Calu3 (cell line): ENCODE data around the gene ZNF823. TPM values are rescaled to one million over a fixed set of nuclear protein-coding genes. Genes with fewer than 3 reads are reported as not detected.
"Not testable (repeated sequence)": the region's sequence is repeated elsewhere in the genome, so short reads cannot be mapped to it uniquely, and the experiment has no call there.

Source experiments
- BruUV-seq: library from RNA; stranded (reverse); fragments of 400-500 nt; replicated peaks from 2 replicates; lab custom pipeline; 2021; lab: Mats Ljungman, UMichigan
- CTCF ChIA-PET: fragments of 300-600 bp; sonication (Branson Sonifier 250); formaldehyde crosslinking; loops from one replicate; lab custom pipeline; 2022; ENCODE audit warnings: antibody characterized with exemption; lab: Charles Lee
- DNase-seq: peaks from one replicate; pipeline ENCODE4 v3.0.0; 2022
- H3K27ac Mint-ChIP-seq: one replicate; pipeline ENCODE4 v1.8.0; 2022; ENCODE audit warnings: mixed read lengths; ENCODE audit not compliant: unreplicated experiment
- H3K27me3 Mint-ChIP-seq: one replicate; pipeline ENCODE4 v1.8.0; 2022; ENCODE audit warnings: mixed read lengths; ENCODE audit not compliant: unreplicated experiment
- H3K36me3 Mint-ChIP-seq: one replicate; pipeline ENCODE4 v1.8.0; 2022; ENCODE audit warnings: mild to moderate bottlenecking, moderate library complexity, mixed read lengths; ENCODE audit not compliant: insufficient read depth, unreplicated experiment
- H3K4me1 Mint-ChIP-seq: one replicate; pipeline ENCODE4 v1.8.0; 2022; ENCODE audit warnings: mild to moderate bottlenecking, low read depth, mixed read lengths; ENCODE audit not compliant: unreplicated experiment
- H3K4me3 Mint-ChIP-seq: one replicate; pipeline ENCODE4 v1.8.0; 2022; ENCODE audit warnings: mild to moderate bottlenecking, low read depth, moderate library complexity, mixed read lengths; ENCODE audit not compliant: unreplicated experiment
- H3K9me3 Mint-ChIP-seq: one replicate; pipeline ENCODE4 v1.8.0; 2022; ENCODE audit warnings: low read depth, mixed read lengths; ENCODE audit not compliant: unreplicated experiment
- intact Hi-C: fragments of 100-400 bp; cut with micrococcal nuclease; formaldehyde crosslinking; loops from one replicate; pipeline ENCODE4 v1.10.0; 2022; ENCODE audit not compliant: unreplicated experiment
- total RNA-seq: library from RNA; stranded (reverse); gene quantifications from 2 replicates; pipeline ENCODE4 v1.2.3, GENCODE V29; 2022
- TF ChIP-seq, protein P1 (sequence below): fragments of 200-600 bp; IDR thresholded peaks from one replicate; pipeline ENCODE4 v1.8.0; 2022; ENCODE audit warnings: antibody characterized with exemption; ENCODE audit not compliant: unreplicated experiment

ZNF823 gene
- total RNA-seq, 1 experiment from 2014 or later = 7.4 TPM

DNA sequence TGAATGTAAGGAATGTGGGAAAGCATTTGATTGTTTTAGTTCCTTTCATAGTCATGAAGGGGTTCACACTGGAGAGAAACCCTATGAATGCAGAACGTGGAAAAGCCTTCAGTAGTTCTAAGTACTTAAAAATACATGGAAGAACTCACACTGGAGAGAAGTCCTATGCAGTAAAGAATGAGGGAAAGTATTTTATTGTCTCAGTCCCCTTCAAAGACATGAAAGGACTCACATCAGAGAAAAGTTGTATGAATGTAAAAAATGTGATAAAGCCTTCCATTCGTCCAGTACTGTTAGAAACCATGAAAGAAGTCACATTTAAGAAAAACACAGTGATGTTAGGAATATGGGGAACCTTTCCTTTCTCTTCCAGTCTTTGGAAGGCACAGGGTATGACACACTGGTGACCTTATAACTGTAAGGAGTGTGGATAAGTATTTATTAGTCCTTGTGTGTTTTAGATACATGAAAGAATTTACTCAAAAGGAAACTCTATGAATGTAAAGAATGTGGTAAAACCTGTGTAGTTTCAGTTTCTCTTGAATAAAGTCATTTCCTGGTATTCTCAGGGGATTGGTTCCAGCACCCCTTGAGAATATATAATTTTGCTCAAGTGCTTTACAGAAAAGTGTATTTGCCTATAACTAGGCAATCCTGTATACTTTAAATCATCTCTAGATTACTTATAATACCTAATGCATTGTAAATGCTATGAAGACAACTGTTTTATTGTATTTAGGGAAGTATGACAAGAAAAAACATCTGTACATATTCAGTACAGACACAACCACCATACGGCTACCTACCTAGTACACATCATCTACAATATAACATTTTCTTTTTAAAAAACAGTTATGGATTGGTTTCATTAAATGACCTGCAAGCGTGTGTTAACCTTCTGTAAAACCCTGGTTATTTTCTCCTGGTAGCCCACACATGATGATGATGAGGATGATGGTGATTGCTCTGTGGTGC, 52.8 kb downstream of the ZNF823 start:
- intact Hi-C loops = no loop called here
- BruUV-seq = no TSS peak

DNA sequence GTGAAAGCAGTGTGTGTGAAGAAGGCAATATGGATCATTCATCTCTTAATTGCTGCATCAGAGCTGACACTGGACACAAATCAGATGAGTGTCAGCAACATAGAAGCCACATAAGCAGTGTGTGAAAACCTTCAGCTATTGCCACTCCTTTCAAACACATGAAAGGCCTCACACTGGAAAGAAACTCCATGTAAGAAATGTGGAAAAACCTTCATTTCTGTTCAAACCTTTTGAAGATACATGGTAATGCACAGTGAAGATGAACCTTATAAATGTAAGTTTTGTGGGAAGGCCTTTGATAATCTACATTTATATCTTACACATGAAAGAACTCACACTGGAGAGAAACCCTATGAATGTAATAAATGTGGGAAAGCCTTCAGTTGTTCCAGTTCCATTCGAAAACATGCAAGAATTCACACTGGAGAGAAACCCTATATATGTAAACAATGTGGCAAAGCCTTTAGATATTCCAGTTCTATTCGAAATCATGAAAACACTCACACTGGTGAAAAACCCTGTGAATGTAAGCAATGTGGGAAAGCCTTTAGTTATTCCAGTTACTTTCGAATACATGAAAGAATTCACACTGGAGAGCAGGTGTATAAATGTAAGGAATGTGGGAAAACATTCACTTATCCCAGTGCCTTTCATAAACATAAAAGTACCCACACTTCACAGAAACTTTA, 53.6 kb downstream of the ZNF823 start:
- intact Hi-C loops = no loop called here
- TF ChIP-seq, protein P1, sequence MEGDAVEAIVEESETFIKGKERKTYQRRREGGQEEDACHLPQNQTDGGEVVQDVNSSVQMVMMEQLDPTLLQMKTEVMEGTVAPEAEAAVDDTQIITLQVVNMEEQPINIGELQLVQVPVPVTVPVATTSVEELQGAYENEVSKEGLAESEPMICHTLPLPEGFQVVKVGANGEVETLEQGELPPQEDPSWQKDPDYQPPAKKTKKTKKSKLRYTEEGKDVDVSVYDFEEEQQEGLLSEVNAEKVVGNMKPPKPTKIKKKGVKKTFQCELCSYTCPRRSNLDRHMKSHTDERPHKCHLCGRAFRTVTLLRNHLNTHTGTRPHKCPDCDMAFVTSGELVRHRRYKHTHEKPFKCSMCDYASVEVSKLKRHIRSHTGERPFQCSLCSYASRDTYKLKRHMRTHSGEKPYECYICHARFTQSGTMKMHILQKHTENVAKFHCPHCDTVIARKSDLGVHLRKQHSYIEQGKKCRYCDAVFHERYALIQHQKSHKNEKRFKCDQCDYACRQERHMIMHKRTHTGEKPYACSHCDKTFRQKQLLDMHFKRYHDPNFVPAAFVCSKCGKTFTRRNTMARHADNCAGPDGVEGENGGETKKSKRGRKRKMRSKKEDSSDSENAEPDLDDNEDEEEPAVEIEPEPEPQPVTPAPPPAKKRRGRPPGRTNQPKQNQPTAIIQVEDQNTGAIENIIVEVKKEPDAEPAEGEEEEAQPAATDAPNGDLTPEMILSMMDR = no peak
- Mint-ChIP-seq H3K4me1 (no peaks in the 10 kb centered on the region), H3K9me3 (peaks cover 7% of the 10 kb centered on the region), H3K27me3 (no peaks in the 10 kb centered on the region), H3K4me3 (no peak overlapping the region), H3K36me3 (no peaks in the 10 kb centered on the region), H3K27ac (no peak overlapping the region)
- no TSS peak for BruUV-seq
- CTCF ChIA-PET = no interaction called here
- no peak for DNase-seq

More for the DNA sequence above, 52.8 kb downstream of the ZNF823 start:
- TF ChIP-seq, protein P1 = no peak
- DNase-seq = no peak
- Mint-ChIP-seq H3K27me3 (no peaks in the 10 kb centered on the region), H3K9me3 (peaks cover 5% of the 10 kb centered on the region), H3K27ac (no peak overlapping the region), H3K4me3 (no peak overlapping the region), H3K36me3 (no peaks in the 10 kb centered on the region), H3K4me1 (no peaks in the 10 kb centered on the region)
- CTCF ChIA-PET = no interaction called here

DNA sequence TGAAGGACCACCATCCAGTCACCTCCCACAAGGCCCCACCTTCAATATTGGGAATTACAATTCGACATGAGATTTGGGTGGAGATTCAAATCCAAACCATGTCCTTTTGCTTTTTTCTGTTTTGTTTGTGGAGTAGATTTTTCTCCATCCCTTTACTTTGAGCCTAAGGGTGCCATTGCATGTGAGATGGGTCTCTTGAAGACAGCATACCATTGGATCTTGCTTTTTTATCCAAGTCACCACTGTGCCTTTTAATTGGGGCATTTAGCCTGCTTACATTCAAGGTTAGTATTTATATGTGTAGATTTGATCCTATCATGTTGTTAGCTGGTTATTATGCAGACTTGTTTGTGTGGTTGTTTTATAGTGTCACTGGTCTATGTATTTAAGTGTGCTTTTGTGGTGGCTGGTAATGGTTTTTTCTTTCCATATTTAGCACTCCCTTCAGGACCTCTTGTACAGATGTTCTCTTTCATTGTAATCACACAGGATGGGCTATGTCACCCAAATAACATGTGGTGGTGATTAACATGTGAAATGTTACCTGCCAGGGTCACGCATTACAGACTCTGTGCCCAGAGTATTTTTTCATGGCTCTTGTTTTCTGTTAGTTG, 58.0 kb downstream of the ZNF823 start:
- peaks cover 10% of the 10 kb centered on the region for H3K9me3 Mint-ChIP-seq
- H3K4me3 Mint-ChIP-seq = no peak overlapping the region

DNA sequence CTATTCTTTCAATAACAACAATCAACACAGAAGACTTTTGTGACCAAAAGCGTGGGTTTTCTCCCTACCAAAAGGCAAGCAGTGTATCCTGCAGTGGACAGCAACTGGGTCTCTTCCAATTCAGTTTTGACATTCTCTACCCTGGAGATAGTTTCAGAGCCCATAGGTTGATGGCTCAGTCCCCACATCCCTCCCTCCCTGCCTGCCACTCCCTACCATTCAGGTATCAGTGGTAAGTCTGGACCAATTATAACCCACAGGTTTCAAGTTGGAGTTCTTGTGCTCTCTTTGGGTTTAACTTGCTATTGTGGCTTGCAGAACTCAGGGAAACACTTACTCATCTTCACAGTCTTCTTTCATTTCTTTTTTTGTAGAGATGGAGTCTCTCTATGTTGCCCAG, 60.2 kb downstream of the ZNF823 start:
- DNase-seq = no peak
- CTCF ChIA-PET = no interaction called here
- no TSS peak for BruUV-seq
- peaks cover 5% of the 10 kb centered on the region for H3K36me3 Mint-ChIP-seq
- peaks cover 7% of the 10 kb centered on the region for H3K9me3 Mint-ChIP-seq
- intact Hi-C loops = no loop called here
- no peaks in the 10 kb centered on the region for H3K4me1 Mint-ChIP-seq
- H3K27me3 Mint-ChIP-seq = no peaks in the 10 kb centered on the region
- TF ChIP-seq, protein P1 = no peak
- no peak overlapping the region for H3K27ac Mint-ChIP-seq
- no peak overlapping the region for H3K4me3 Mint-ChIP-seq

More for the DNA sequence above, 58.0 kb downstream of the ZNF823 start:
- BruUV-seq = no TSS peak
- Mint-ChIP-seq H3K27ac (no peak overlapping the region), H3K27me3 (no peaks in the 10 kb centered on the region), H3K4me1 (no peaks in the 10 kb centered on the region), H3K36me3 (peaks cover 5% of the 10 kb centered on the region)
- no peak for DNase-seq
- TF ChIP-seq, protein P1 = no peak
- intact Hi-C loops = no loop called here
- CTCF ChIA-PET = no interaction called here

DNA sequence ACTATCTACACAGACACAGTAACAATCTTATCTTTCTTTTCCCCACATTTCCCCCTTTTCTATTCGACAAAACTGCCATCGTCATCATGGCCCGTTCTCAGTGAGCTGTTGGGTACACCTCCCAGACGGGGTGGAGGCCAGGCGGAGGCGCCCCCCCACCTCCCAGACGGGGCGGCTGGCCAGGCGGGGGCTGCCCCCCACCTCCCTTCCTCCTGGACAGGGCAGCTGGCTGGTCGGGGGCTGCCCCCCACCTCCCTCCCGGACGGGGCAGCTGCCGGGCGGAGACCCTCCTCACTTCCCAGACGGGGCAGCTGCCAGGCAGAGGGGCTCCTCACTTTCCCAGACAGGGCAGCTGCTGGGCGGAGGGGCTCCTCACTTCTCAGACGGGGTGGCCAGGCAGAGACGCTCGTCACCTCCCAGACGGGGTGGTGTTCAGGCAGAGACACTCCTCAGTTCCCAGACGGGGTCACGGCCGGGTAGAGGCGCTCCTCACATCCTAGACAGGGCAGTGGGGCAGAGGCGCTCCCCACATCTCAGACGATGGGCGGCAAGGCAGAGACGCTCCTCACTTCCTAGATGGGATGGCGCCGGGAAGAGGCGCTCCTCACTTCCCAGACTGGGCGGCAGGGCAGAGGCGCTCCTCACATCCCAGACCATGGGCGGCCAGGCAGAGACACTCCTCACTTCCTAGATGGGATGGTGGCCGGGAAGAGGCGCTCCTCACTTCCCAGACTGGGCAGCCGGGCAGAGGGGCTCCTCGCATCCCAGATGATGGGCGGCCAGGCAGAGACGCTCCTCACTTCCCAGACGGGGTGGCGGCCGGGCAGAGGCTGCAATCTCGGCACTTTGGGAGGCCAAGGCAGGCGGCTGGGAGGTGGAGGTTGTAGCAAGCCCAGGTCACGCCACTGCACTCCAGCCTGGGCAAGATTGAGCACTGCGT, 61.8 kb downstream of the ZNF823 start:
- H3K4me3 Mint-ChIP-seq, H3K9me3 Mint-ChIP-seq, DNase-seq, H3K27ac Mint-ChIP-seq, CTCF ChIA-PET, intact Hi-C loops, H3K36me3 Mint-ChIP-seq, H3K4me1 Mint-ChIP-seq, H3K27me3 Mint-ChIP-seq, BruUV-seq: not testable (repeated sequence)
